Gastroesophageal sphincter (tissue), 4 donors: ENCODE measurements around the gene FPR3. TPM values are rescaled to one million over a fixed set of nuclear protein-coding genes. Genes with fewer than 3 reads are reported as not detected.

ENCODE experiments used
- ATAC-seq: fragments of 150-250 bp; one replicate; pipeline ENCODE4 v1.9.1; 2016; ENCODE audit warnings: mild to moderate bottlenecking, moderate library complexity
- H3K27ac ChIP-seq, 4 donors: fragments of 200-600 bp; sonication (generic) in 3 of 4; 1 replicate in 3 of 4; 2 replicates in 1 of 4; pipeline ENCODE4 v1.5.1; 2016 to 2019
- H3K27me3 ChIP-seq: fragments of 200-600 bp; sonication (generic); one replicate; pipeline ENCODE4 v1.5.1; 2019
- H3K36me3 ChIP-seq, 2 donors: fragments of 200-600 bp; sonication (generic); one replicate each; pipeline ENCODE4 v1.5.1; 2019; ENCODE audit warnings: control low read depth in 1 of 2
- H3K4me1 ChIP-seq, 3 donors: fragments of 200-600 bp; sonication (generic); 1 replicate in 2 of 3; 2 replicates in 1 of 3; pipeline ENCODE4 v1.5.1; 2016 to 2019; ENCODE audit warnings: control low read depth in 2 of 3
- H3K4me3 ChIP-seq, 2 donors: fragments of 200-600 bp; sonication (generic); one replicate each; pipeline ENCODE4 v1.5.1; 2019; ENCODE audit warnings: mild to moderate bottlenecking in 1 of 2, moderate library complexity in 1 of 2
- H3K9me3 ChIP-seq, 3 donors: fragments of 200-600 bp; sonication (generic); one replicate each; pipeline ENCODE4 v1.5.1; 2017 to 2019; ENCODE audit warnings: control low read depth in 2 of 3
- EP300 ChIP-seq: sonication (generic); formaldehyde crosslinking; IDR thresholded peaks from one replicate; pipeline ENCODE4 v1.6.1; 2017; ENCODE audit warnings: antibody characterized with exemption, mild to moderate bottlenecking
- POLR2A ChIP-seq, 2 donors: fragments of 450-650 bp; IDR thresholded peaks; one replicate each; pipeline ENCODE4 v1.6.1; 2017; ENCODE audit warnings: antibody characterized with exemption in 2 of 2, mild to moderate bottlenecking in 2 of 2, moderate library complexity in 1 of 2
- POLR2AphosphoS5 ChIP-seq: sonication (generic); formaldehyde crosslinking; IDR thresholded peaks from one replicate; pipeline ENCODE4 v1.6.1; 2017; ENCODE audit warnings: antibody characterized with exemption
- WGBS, 2 donors: methylation state at CpG; one replicate each; pipeline ENCODE4 v1.1.5; 2018; ENCODE audit warnings: low coverage in 1 of 2; 5-methylcytosine and 5-hydroxymethylcytosine counted together
- total RNA-seq, 4 donors: library from RNA; depleted of rRNA; stranded (reverse); fragments of >200 nt; gene quantifications; one replicate each; pipeline ENCODE4 v1.1.0, GENCODE V29; 2016
- TF ChIP-seq, protein P1 (sequence below), 4 experiments: fragments of 200-600 bp in 2 of 4; fragments of 450-650 bp in 2 of 4; sonication (generic) in 1 of 4; IDR thresholded peaks; one replicate each; pipeline ENCODE4 v1.5.1; 2017 to 2019; ENCODE audit warnings: antibody characterized with exemption in 4 of 4, mild to moderate bottlenecking in 2 of 4, moderate library complexity in 2 of 4

The FPR3 gene
- total RNA-seq, 4 donors from 2014 or later = 1.9 to 16.2 (median 6.0) TPM

DNA sequence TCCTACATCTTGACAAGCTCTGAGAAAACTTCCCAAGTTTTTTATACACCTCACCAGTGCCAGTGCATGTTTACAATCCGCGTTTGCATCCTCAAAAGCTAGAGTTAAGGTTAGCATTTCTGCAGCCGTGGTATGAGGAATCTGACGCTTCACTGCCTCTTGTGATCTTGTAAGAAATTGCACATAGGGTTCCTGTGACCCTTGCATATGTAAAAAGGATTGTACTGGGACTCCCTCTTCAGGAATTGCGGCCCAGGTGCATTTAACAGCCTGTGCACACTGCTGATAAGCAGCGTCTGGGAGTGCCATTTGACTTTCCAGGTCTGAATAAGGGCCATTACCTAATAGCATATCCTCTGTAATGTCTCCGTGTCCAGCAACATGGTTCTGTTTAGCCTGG is 15.3 kb downstream of the FPR3 start:
- no peaks in the 10 kb centered on the region for H3K9me3 ChIP-seq
- WGBS, 2 donors = 62 to 77% methylated on average over 3 to 5 of the region's 7 CpGs
- TF ChIP-seq POLR2A (IDR thresholded peaks at IDR 0.05) (no peak), EP300 (no peak), POLR2AphosphoS5 (no peak)
- TF ChIP-seq, protein P1, sequence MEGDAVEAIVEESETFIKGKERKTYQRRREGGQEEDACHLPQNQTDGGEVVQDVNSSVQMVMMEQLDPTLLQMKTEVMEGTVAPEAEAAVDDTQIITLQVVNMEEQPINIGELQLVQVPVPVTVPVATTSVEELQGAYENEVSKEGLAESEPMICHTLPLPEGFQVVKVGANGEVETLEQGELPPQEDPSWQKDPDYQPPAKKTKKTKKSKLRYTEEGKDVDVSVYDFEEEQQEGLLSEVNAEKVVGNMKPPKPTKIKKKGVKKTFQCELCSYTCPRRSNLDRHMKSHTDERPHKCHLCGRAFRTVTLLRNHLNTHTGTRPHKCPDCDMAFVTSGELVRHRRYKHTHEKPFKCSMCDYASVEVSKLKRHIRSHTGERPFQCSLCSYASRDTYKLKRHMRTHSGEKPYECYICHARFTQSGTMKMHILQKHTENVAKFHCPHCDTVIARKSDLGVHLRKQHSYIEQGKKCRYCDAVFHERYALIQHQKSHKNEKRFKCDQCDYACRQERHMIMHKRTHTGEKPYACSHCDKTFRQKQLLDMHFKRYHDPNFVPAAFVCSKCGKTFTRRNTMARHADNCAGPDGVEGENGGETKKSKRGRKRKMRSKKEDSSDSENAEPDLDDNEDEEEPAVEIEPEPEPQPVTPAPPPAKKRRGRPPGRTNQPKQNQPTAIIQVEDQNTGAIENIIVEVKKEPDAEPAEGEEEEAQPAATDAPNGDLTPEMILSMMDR (IDR thresholded peaks at IDR 0.05) = no peak
- H3K27me3 ChIP-seq = peaks cover 7% of the 10 kb centered on the region
- H3K4me1 ChIP-seq = peaks cover 0 to 8% (median 0%) of the 10 kb centered on the region in 3 donors
- no peak for ATAC-seq
- H3K4me3 ChIP-seq = no peak overlapping the region
- no peaks in the 10 kb centered on the region for H3K36me3 ChIP-seq
- peak overlapping the region in 1 of 4 donors; percentile 32 for H3K27ac ChIP-seq

DNA sequence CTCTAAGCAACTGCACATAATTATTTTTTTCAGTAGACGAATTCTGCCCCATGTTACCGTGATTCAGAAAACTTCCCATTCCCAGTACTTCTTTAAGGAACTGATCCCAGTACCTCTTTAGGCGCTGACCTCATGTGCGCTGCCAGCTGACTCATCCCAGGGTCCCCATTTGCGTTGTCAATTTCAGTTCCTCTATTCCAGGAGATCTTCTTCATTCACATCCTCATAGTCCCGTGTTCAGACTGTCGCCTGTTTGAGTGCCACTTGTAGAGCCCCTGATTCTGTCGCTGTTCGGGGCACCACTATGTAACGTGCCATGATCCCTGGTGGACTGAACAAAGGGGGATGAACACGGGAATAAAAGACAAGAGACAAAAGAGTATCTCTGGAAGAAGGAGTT is 16.4 kb downstream of the FPR3 start:
- Histone ChIP-seq H3K27me3 (peaks cover 7% of the 10 kb centered on the region), H3K4me3 (no peak overlapping the region), H3K4me1 (peaks cover 0 to 8% (median 0%) of the 10 kb centered on the region in 3 donors), H3K9me3 (no peaks in the 10 kb centered on the region), H3K27ac (peak overlapping the region in 1 of 4 donors; percentile 20), H3K36me3 (no peaks in the 10 kb centered on the region)
- WGBS, 2 donors = 60 to 89% methylated on average over 2 to 9 of the region's 11 CpGs
- ATAC-seq = peak; percentile 36
- TF ChIP-seq, protein P1 (IDR thresholded peaks at IDR 0.05) = no peak
- no peak for TF ChIP-seq POLR2A (IDR thresholded peaks at IDR 0.05)
- TF ChIP-seq EP300 = no peak
- no peak for TF ChIP-seq POLR2AphosphoS5

DNA sequence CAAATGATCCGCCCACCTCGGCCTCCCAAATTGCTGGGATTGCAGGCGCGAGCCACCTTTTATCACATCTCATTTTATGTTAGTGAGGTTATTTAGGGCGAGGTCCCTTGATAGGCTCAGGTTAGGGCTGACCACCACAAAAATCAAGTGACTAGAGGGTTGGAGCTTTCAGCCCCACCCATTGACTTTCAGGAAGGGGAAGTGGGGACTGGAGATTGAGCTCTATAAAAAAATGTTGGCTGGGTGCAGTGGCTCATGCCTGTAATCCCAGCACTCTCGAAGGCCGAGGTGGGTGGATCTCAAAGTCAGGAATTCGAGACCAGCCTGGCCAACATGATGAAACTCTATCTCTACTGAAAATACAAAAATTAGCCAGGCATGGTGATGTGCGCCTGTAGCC is 20.1 kb downstream of the FPR3 start:
- no peak overlapping the region for H3K27ac ChIP-seq
- no peak for TF ChIP-seq POLR2A (IDR thresholded peaks at IDR 0.05)
- no peak for TF ChIP-seq POLR2AphosphoS5
- TF ChIP-seq EP300 = no peak
- TF ChIP-seq, protein P1 (IDR thresholded peaks at IDR 0.05) = no peak
- 87 to 100% methylated on average over 2 to 5 of the region's 9 CpGs for WGBS, 2 donors
- H3K4me1 ChIP-seq = peaks cover 0 to 2% (median 0%) of the 10 kb centered on the region in 3 donors
- H3K36me3 ChIP-seq = no peaks in the 10 kb centered on the region
- no peak overlapping the region for H3K4me3 ChIP-seq
- ATAC-seq = no peak
- peaks cover 7% of the 10 kb centered on the region for H3K27me3 ChIP-seq
- H3K9me3 ChIP-seq = no peaks in the 10 kb centered on the region

DNA sequence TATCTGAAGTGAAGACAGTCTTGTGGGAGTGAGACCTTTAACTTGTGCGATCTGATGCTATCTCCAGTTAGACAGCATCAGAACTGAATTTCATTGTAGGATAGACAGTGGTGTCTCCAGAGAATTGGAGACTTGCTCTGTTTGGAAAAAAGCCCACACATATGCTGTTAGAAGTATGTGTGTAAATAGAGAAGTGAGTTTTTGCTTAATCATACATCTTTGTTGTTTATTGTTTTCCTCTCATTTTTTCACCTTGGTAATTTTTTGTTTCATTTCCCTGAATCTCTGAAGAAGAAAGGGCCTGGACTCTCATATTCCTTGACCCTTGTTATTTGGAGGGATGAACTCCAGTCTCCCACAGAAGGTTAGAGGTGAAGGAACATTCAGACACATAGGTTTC is 21.8 kb downstream of the FPR3 start:
- TF ChIP-seq POLR2A (IDR thresholded peaks at IDR 0.05) = no peak
- TF ChIP-seq, protein P1 (IDR thresholded peaks at IDR 0.05) = no peak
- TF ChIP-seq POLR2AphosphoS5 = no peak
- no peak for TF ChIP-seq EP300
- 67 to 80% methylated on average over 1 of the region's 1 CpG for WGBS, 2 donors
- Histone ChIP-seq H3K4me3 (no peak overlapping the region), H3K27me3 (peaks cover 7% of the 10 kb centered on the region), H3K36me3 (no peaks in the 10 kb centered on the region), H3K27ac (no peak overlapping the region), H3K9me3 (no peaks in the 10 kb centered on the region), H3K4me1 (no peaks in the 10 kb centered on the region)
- no peak for ATAC-seq

DNA sequence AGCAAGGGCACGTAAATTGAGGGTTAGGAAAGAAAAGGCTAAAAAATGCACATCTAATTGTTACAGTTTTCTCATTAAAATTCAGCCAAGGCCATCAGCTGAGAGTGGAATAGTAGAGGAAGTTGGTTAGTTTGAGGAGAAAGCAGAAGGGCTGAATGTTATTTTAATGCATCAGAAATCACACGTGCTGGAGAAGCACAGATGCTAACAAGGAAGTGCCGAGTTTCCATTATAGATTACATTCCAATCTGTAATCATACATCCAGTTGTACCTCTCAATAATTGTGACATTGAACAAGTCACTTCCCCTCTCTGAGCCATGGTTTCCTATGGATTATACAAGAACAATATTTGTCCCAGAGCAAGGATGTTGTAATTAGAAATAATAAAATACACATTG is 25.1 kb downstream of the FPR3 start:
- Histone ChIP-seq H3K36me3 (no peaks in the 10 kb centered on the region), H3K4me1 (no peaks in the 10 kb centered on the region), H3K27ac (no peak overlapping the region), H3K4me3 (no peak overlapping the region), H3K27me3 (no peaks in the 10 kb centered on the region), H3K9me3 (no peaks in the 10 kb centered on the region)
- ATAC-seq = no peak
- TF ChIP-seq POLR2AphosphoS5 = no peak
- no peak for TF ChIP-seq POLR2A (IDR thresholded peaks at IDR 0.05)
- TF ChIP-seq, protein P1 (IDR thresholded peaks at IDR 0.05) = no peak
- no peak for TF ChIP-seq EP300
- WGBS, 2 donors = 42 to 52% methylated on average over 3 of the region's 3 CpGs
